HepG2 (cell line): ENCODE data around the gene USP20. TPM values are rescaled to one million over a fixed set of nuclear protein-coding genes. Genes with fewer than 3 reads are reported as not detected.

Source experiments
- AHR ChIP-seq: IDR thresholded peaks from 2 replicates; pipeline ENCODE4 v1.6.1; 2018; ENCODE audit warnings: missing genetic modification reagents, missing compliant biosample characterization
- CREB3 ChIP-seq: sonication (generic); formaldehyde crosslinking; IDR thresholded peaks from 2 replicates; pipeline ENCODE4 v1.5.0; 2020; ENCODE audit warnings: missing genetic modification reagents
- CSRNP2 ChIP-seq: sonication (generic); formaldehyde crosslinking; conservative IDR thresholded peaks from 2 replicates; pipeline ENCODE4 v1.8.0; 2022; ENCODE audit warnings: low read depth, missing genetic modification reagents
- ETS1 ChIP-seq: sonication (generic); formaldehyde crosslinking; IDR thresholded peaks from 2 replicates; pipeline ENCODE4 v1.4.0; 2020; ENCODE audit warnings: missing genetic modification reagents
- KLF12 ChIP-seq: sonication (generic); formaldehyde crosslinking; IDR thresholded peaks from 2 replicates; pipeline ENCODE4 v1.4.0; 2020; ENCODE audit warnings: missing genetic modification reagents, borderline replicate concordance
- NCOA2 ChIP-seq: sonication (generic); formaldehyde crosslinking; IDR thresholded peaks from 2 replicates; pipeline ENCODE4 v1.8.0; 2022; ENCODE audit warnings: inconsistent platforms
- PATZ1 ChIP-seq: sonication (generic); formaldehyde crosslinking; IDR thresholded peaks from 2 replicates; pipeline ENCODE4 v1.4.0; 2020; ENCODE audit warnings: missing genetic modification reagents
- SMAD9 ChIP-seq: sonication (generic); formaldehyde crosslinking; IDR thresholded peaks from 2 replicates; pipeline ENCODE4 v1.5.1; 2020; ENCODE audit warnings: mild to moderate bottlenecking, missing genetic modification reagents
- SP140L ChIP-seq: sonication (generic); formaldehyde crosslinking; IDR thresholded peaks from 2 replicates; pipeline ENCODE4 v1.4.0; 2020; ENCODE audit warnings: missing genetic modification reagents, borderline replicate concordance
- TGIF2 ChIP-seq: IDR thresholded peaks from 2 replicates; pipeline ENCODE4 v1.6.1; 2016; ENCODE audit warnings: control low read depth, missing compliant biosample characterization
- WIZ ChIP-seq: sonication (generic); formaldehyde crosslinking; IDR thresholded peaks from 2 replicates; pipeline ENCODE4 v1.5.1; 2020; ENCODE audit warnings: mild to moderate bottlenecking, missing genetic modification reagents
- ZMYM4 ChIP-seq: sonication (generic); formaldehyde crosslinking; IDR thresholded peaks from 2 replicates; pipeline ENCODE4 v1.8.1; 2023; ENCODE audit warnings: mild to moderate bottlenecking, missing genetic modification reagents
- ZNF318 ChIP-seq: sonication (generic); formaldehyde crosslinking; IDR thresholded peaks from 2 replicates; pipeline ENCODE4 v1.4.0; 2020; ENCODE audit warnings: mild to moderate bottlenecking, missing genetic modification reagents
- ZNF326 ChIP-seq: sonication (generic); formaldehyde crosslinking; IDR thresholded peaks from 2 replicates; pipeline ENCODE4 v1.4.0; 2020; ENCODE audit warnings: missing genetic modification reagents, borderline replicate concordance
- ZNF652 ChIP-seq: IDR thresholded peaks from 2 replicates; pipeline ENCODE4 v1.6.1; 2016; ENCODE audit warnings: low read depth, borderline replicate concordance
- polyA plus RNA-seq, 8 experiments: library from polyadenylated mRNA; depleted of rRNA in 3 of 8; stranded (reverse) in 7 of 8; unstranded in 1 of 8; fragments of >200 nt; fragmentation: Illumina TruSeq in 4 of 8; extraction: Trizol in 4 of 8; gene quantifications; 2 replicates each; pipeline versions ENCODE4 v1.2.1 to v1.2.3, GENCODE V29; 2011 to 2016; ENCODE audit warnings: low read depth in 4 of 8, missing spikeins in 1 of 8, mixed read lengths in 1 of 8; ENCODE audit not compliant: insufficient read depth in 1 of 8
- total RNA-seq, 5 experiments: library from RNA; depleted of rRNA; stranded (reverse); fragments of >200 nt; fragmentation: Illumina TruSeq; extraction: Trizol; gene quantifications; 2 replicates each; pipeline ENCODE4 v1.2.3, GENCODE V29; 2016; ENCODE audit warnings: low read depth in 1 of 5

Gene USP20
- total and polyA plus RNA-seq, 2 of the 13 experiments (the other 11 are each of a cell fraction or from before 2014, with no cell fraction given) = 4.4 to 5.9 TPM

GRCh38 chr9:129823935-129824601, 11.2 kb upstream of the USP20 start, which contains the start of gene TOR1A (continued):
- peak; percentile 35; the same call in 1 of the 2 replicates for TF ChIP-seq PATZ1 (CRISPR knock-in tag)
- TF ChIP-seq CREB3 (CRISPR knock-in tag) = no peak
- no peak for TF ChIP-seq CSRNP2
- TF ChIP-seq AHR (CRISPR knock-in tag) = peak; percentile 91; the same call in 1 of the 2 replicates
- TF ChIP-seq NCOA2 (CRISPR knock-in tag) = peak; percentile 57; the same call in 1 of the 2 replicates
- TF ChIP-seq SMAD9 (CRISPR knock-in tag) = no peak
- no peak for TF ChIP-seq ZNF326
- TF ChIP-seq ETS1 = no peak
- peak; percentile 50; the same call in 1 of the 2 replicates for TF ChIP-seq KLF12 (CRISPR knock-in tag)
- peak; percentile 75; the same call in 1 of the 2 replicates for TF ChIP-seq TGIF2 (CRISPR knock-in tag)
- TF ChIP-seq ZNF318 (CRISPR knock-in tag) = 0 out of 2 replicates have a peak, but pooled peaks have one; percentile 76
- peak; percentile 91 for TF ChIP-seq ZMYM4 (CRISPR knock-in tag)
- TF ChIP-seq SP140L = no peak
- TF ChIP-seq WIZ (CRISPR knock-in tag) = no peak
- 0 out of 2 replicates have a peak, but pooled peaks have one; percentile 12 for TF ChIP-seq ZNF652 (CRISPR knock-in tag)
